GM18519 (cell line): Measurements from ENCODE around the gene TBC1D2B.
"Not testable (repeated sequence)": the region's sequence is repeated elsewhere in the genome, so short reads cannot be mapped to it uniquely, and the experiment has no call there.

ENCODE experiments used
- ATAC-seq: cut with Tn5 transposase; IDR thresholded peaks from one replicate; pipeline ENCODE4 v1.9.1; 2021; ENCODE audit warnings: mild to moderate bottlenecking, moderate library complexity; ENCODE audit not compliant: unreplicated experiment, low FRiP score

Gene TBC1D2B

DNA sequence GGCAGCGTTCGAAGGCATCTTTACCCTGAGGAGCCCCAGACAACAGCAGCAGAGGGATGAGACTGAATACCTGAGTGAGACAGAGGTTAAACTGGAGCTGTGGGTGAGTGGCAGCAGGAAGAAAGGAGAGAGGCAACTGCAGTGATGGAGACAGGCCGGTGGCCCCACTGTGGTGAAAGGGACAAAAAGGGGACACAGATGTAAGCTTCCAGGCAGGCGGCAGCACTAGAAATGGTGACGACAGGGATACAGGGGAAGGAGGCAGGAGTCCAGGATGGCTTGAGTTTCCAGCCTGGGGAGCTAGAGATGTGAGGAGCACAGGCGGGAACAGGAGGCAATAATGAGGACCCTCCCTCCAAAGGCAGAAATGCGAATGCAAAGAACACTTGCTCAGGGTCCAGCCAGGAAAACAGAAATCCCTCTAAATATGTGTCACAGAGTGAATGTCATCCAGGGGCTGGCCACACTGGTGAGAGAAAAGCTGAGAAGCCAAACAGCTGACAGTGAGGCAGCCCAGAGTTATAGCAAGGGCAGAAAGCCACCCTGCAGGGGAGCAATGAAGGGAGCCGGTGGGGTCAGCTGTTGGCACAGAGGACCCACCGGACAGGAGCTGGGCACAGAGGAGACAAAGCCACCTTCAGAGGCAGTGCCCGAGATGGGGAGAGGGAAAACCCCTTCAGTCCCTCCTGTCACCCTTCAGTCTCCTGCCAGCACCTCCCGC, 70.1 kb downstream of the TBC1D2B start:
- ATAC-seq, result no peak

DNA sequence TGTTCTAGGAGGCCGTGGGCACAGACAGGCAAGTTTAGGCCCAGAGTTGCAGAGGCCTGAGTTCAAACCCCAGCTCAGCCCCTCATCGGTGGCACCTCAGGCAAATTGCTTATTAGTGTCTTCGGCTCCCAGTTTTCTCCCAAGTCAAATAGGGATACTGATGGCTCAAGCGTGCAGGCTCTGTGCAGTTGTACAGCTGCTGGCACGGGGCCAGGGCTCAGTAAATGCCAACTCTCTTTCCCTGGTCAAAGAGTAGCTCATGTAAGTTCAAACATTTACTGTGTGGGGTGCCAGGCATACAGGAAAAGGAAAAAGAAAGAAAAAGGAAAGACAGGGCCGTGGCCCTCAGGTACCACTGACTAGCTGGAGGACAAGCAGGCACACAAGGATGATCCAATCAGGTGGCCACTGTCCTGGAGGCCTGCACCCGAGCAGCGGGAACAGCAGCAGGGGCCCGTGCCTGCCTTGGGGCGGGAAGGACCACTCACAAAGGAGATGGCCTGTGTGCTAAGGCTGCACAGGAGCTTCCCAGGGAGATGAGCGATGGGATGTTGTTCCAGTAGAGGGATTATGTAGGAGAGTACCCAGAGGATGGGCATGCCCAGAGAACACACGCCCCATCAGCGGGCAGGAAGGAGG, 70.8 kb downstream of the TBC1D2B start:
- no peak for ATAC-seq

DNA sequence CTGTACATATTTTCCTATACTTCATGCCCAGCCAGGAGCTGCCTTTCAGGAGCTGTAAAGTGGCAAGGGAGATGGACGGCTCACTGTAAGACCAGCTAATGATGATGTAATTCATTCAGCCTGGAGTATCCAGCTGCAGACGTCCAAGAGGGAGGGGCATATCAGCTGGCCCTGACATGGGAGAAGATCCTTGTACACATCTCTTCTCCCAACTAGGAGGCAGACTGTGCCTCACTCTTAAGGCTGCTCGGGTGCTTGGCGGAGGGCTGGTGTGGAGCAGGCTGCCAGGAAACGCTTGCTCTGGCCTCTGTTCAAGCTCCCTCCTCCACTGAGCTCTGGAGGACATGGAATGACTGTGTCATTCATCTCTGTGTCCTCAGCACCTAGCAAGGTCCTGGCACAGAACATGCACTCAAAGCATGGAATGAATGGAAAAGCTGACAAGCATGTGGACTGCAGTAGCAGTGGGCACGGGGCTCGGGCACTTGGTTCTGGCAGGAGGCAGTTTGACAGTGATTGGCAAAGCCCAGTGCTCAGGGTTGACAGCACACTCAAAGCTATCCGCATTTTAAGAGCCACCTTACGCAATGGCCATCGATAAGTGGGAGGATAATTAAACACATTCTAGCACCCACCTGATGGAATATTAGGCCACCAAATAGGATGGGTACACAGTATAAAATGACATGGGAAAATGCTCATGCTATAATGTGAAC, 72.4 kb downstream of the TBC1D2B start:
- no peak for ATAC-seq

DNA sequence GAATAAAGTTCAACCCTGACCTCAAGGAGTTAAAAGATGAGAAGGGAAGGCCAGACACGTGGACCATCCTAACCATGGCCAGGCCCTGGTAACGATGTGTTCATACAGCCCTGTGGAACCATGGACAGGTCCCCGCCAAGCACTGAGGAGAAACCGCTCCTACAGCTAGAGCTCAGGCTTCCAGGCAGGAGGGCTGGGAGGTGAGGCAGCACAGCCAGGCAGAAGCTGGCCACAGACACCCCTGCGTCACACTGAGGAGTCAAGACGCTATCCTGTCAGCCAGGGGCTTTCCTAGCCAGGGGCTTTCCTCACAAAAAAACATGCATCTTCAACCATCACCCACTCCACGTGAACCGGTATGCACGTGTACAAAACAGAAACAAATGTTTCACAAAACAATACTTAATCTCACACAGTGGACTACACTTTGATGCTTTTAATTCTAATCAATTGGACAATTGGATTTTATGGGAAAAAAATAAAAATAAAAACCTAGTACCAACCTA, 73.2 kb downstream of the TBC1D2B start:
- no peak for ATAC-seq

DNA sequence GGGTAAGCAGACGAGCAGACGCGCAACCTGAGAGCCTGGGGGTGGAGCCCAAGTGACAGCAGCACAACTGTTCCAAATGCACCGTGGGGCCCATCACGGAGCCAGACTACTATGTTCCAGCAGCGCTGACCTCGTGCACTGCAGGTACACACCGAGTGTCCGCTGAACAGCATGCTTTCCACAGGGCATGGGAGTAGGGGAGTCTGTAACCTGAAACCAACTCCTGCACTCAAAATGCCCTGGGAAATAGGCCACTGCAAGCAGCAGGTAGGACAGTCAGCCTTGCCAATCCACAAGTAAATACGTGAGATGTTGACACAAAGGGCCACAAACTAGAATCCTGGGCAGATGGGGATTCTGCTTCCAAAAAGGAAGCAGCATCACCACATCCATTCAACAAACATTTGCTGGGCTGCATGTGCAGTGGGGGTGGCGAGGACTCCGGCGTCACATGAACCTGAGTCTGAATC, 73.9 kb downstream of the TBC1D2B start:
- no peak for ATAC-seq

DNA sequence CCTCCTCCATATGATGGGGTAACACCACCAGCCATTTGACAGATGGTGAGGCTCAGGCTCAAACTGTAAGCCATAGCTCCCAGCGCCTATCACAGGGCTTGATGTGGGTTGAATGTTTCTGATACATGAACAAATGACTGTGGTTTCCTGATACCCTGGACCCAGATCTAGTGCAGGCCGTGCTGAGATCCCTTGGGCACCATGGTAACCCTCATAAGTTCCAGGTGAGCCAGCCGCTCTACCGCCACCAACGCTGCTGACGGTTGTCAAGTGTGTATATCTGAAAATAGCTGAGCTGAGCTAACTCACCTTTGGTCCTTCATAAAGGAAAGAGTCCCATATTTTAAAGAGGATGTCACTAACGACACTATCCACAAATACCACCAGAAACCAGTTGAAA, 74.5 kb downstream of the TBC1D2B start:
- ATAC-seq, result no peak

DNA sequence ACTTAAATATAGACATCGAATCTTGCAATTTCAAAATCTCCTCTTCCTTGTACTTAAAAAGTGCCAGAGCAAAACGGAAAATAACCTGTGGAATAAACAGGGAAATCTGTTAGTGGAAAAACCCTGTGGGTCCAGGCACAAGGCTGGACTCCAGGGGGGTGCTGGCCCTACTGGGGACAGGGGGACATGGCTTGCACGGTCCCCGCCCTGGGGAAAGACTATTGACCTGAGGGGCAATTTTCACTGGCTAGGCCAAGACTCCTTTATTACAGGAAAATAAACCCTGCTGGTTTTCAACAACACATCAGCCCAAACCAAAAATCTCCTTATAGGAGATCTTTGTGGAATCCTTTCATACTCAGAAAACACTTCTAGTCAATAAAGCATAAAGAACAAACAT, 75.9 kb downstream of the TBC1D2B start:
- no peak for ATAC-seq

DNA sequence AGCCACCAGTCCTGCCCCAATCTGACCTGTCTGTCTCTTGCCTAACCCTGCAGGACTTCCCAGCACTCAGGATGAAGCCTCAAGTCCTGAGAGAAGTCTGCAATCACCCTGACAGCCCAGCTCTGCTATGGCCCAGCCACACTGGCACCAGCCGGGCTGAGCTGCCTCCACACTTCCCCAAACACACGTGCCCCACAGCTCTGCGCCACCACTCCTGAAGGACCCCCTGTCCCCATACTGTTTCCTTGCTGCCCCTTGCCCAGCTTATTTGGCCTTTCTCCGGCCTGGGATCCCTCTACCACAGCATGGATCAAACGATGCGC, 76.6 kb downstream of the TBC1D2B start:
- no peak for ATAC-seq

DNA sequence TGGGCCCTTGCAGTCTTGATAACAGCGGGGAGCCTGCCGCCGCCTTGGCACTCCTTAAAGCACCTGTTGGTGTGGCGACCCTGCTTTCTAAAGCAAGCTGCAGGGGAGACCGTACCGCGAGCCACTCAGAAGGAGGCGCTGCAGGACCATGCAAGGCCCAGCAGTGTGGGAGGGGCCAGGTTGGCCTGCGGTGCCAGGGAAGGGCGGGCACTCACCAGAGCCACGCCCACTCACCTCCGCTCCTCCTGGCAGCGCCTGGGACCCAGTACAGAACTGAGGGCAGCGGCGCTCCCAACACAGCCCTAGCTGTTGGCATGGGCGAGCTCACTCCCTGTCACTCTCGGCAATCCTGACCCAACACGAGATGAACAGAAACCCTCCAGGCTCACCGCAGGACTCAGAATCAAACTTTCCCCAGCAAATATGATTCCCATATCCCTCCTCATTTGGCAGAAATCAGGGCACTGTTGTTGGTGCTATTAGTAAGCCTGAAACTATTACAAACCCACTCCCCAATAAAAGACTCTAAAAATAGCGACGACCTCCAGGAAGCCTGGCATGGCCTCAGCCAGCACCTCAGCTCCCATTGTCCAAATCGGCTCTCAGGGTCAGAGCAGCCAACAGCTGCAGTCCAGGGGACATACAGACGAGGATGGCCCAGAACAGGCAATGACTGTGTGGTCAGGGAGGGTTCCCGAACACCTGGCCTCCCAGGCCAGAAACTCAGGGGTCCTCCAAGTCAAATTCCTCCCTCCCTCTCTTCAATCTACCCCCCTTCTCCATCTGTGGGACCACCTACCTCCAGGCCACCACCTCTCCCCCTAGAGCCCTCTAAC, 77.2 kb downstream of the TBC1D2B start:
- peak; percentile 58 for ATAC-seq

DNA sequence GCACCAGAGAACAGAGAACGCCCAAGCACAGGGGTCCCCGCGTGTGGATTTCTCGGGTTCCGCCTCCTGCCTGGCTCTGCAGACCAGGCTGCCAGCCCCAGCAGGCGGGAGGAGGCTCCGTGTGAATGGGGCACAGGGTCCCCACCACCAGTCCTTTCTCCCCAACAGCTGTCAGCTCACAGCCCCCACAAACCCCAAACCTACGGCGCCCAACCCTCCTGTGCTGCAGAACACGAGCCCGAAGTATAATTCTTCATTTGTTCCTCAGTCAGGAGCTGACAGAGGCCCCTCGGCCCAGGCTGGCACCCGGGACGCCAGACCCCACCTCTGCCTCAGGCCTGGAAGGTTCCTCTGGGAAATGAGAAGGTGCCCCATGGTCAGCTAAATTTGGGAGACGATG, 78.0 kb downstream of the TBC1D2B start:
- no peak for ATAC-seq

DNA sequence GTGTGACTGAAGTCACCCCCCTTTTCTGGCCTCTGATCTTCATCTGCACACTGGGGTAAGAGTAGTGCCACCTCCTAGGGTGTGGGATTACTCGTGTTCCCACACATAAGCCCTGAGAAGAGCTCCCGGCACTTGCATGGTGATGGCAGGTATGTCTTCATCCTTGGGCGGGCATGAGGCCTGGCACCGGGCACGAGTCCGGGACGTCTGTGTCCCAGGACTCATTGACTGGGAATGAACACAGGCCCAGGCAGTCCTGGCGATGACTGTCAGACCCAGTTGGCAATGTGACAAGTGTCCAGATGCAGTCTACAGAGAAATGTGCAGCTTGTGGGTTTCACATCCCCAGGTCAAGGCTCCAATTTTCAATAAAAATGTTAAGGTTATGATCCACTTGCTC, 78.9 kb downstream of the TBC1D2B start:
- no peak for ATAC-seq

DNA sequence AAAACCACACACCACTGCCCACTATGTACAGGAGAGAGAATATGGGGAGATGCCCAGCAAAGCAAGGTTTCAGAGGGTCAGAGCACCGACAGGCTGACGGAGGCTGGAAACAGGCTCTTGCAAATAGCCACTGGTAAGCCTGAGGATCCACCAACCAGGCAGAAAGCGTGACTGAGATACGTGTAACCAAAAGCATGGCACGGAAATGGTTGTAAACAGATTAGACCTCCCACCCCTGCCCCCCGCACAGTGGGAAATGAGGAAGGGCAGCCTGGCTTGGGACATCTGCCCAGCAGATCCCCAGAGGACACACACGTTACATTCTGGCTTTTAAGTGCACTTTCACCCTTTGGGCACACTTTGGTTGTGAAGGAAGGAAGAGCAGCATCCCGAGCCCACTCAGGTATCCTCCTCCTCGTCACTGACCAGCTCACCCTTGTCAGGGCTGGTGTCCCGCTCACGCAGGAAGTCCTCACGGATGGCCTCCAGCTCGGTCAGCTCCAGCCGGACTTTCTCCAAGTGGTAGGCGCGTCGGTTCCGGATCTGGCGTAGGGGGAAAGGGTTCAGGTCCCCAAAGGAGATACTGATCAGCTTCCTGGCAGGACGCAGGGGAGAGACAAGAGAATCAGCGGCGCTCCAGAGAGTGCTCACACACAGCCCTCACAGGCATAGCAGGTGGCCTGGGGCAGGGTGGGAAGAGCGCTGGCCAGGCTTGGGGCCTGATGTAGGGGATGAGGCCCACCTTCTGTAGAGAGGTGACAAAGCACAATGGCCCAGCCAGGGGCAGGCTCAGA, 79.6 kb downstream of the TBC1D2B start:
- ATAC-seq, result not testable (repeated sequence)

DNA sequence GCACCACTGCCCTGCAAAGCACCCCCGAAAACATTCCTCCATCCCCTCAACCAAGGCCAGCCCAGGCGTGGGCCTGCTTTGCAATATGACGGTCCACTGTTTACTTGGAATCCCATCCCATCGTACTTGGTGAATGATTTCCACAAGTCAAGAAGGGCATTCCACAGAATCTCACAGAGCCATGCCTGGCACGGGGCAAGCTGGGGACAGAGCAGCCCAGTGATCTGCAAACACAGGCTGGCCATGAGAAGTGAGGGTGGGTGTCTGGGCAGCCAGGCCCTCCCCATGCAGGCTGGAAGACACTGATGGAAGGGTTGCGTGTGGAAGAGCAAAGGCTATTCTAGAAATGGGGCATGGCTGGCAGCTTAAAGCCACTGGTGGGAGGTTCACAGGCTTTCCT, 80.3 kb downstream of the TBC1D2B start:
- not testable (repeated sequence) for ATAC-seq

DNA sequence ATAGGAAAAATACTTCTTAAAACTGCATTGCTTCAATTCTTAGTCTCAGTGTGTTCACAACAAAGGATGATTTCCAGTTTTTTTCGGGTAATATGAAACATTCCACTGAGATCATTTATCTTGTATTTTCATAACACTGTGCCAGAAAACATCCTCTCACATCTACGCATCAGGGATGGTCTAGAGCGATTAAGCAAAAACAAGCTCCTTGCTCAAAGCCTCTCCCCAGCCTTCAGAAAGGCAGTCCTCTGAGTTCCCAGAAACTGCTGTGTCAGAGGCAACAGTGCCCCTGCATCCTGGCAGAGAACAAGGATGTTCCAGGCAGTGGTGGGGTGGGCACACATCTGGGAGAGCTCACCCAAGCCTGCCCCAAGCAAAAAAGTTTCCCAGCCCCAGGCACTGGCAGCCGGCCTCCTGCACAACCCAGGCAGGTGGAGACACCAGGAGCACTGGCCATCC, 80.8 kb downstream of the TBC1D2B start:
- not testable (repeated sequence) for ATAC-seq

DNA sequence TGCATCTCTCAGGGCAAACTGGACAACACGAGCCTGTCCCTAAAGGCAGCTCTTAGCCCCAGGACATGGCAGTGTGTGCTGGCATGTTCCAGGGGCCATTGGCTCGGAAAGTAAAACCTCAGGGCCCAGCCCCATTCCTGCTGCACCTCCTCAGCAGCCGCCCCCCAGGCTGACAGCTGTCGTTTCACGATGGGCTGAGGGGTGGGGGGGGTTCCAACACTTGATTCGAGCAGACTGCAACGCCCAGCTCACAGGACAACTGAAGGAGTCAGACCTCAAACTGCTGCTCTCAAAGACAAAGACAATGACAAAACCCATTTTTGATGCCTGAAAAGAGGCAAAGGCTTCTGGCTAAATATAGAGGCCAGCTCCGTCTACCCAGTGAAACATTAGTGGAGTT, 81.3 kb downstream of the TBC1D2B start:
- not testable (repeated sequence) for ATAC-seq

DNA sequence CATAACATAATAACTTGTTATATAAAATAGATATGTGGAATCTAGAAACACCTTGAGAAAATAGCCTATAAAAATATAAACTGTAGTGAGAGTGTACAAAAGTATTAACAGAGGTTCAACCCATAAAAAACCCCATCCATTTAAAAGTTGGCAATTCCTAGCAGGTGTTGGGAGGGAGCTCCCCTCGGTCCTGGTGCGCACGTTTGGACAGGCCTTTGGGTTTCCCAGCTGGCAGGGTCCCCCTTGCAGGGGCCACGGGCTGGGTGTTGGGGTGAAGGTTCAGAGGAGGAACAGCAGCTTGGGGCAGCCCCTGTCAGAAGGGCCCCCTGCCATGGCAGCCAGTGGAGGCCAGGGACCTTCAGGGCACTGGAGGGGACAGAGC, 82.0 kb downstream of the TBC1D2B start:
- ATAC-seq, result not testable (repeated sequence)

DNA sequence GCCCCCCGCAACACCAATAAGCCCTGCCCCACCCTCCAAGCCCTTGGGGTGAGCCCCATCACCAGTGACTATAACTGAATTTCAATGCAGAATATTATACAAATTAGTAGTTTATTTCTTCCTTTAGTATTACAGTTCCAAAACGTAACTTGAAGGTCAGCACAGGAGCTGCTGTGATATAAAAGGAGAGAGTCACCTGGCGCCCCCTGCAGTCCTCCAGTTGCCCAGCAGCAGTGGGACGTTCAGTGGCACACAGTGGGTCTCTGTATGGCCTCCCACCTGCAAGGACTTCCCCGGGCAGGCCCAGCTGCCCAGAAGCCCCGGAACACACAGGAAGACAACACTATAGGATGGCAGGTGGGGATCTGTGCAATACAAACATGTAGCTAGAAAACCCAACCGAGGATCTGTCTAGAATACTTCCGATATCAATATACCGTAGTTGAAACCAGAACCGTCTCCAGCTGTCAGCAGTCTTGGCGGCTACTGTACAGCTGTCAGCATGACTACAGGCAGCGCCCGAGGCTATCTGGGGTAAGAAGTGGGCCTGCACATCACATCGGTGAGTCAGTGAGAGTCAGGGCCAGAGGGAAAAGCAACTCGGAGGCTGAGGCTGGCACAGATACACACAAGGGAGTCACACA, 82.5 kb downstream of the TBC1D2B start:
- not testable (repeated sequence) for ATAC-seq

DNA sequence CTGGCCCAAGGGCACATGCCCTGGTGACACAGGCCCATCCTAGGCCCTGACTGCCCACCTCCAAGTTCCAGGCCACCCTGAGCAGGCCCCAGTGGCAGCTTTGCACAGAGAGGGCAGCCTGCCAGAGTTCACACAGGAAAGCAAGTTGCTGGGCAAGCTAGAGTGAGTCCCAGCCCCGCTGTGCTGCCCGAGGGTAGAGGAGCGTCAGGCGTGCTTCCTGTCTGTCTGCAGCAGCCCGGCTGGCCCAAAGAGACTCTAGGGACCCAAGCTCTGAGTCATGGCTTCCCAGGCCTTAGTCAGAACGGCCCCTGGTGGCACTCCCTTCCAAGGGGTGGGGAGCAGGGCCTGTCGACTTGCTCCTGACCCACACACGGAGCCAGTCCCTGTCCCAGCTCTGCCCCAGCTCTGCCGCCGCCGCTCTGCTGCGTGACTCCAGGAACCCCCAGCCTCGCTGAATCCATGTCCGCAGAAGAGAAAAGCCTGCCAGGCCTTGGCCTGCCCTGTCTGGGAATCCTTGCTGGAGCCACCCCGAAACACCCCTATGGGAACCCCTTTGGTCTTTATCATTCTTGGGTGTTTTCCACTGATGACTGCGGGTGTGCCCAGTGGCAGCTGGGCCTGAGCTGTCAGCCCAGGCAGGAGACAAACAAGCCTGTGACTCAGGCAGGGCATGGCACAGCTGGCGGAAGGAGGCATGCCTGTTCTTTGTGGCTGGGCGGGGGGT, 83.4 kb downstream of the TBC1D2B start:
- ATAC-seq, result peak; percentile 55
